ENCODE data around the gene ANKDD1B.

The ANKDD1B gene

GRCh38 chr5:75616371-75616881 lies 5.2 kb downstream of the ANKDD1B start:
- DNase-seq (ENCODE audit: low spot score) = peak; percentile 59

- no peak for DNase-seq (ENCODE audit: low spot score)
Measured at GRCh38 chr5:75616971-75617621, 5.8 kb downstream of the ANKDD1B start.

- no peak for DNase-seq (ENCODE audit: low spot score)
Measured at GRCh38 chr5:75617736-75618352, 6.6 kb downstream of the ANKDD1B start.

- no peak for DNase-seq (ENCODE audit: low spot score)
Measured at GRCh38 chr5:75620184-75620959, 9.1 kb downstream of the ANKDD1B start.

- DNase-seq (ENCODE audit: low spot score) = no peak
Measured at GRCh38 chr5:75622564-75622963, 11.3 kb downstream of the ANKDD1B start.

GRCh38 chr5:75623846-75624245 lies 12.6 kb downstream of the ANKDD1B start:
- no peak for DNase-seq (ENCODE audit: low spot score)

GRCh38 chr5:75626959-75627358 lies 15.7 kb downstream of the ANKDD1B start:
- no peak for DNase-seq (ENCODE audit: low spot score)

GRCh38 chr5:75627801-75628200 lies 16.5 kb downstream of the ANKDD1B start:
- DNase-seq (ENCODE audit: low spot score) = no peak

GRCh38 chr5:75630875-75631274 lies 19.6 kb downstream of the ANKDD1B start:
- no peak for DNase-seq (ENCODE audit: low spot score)

- DNase-seq (ENCODE audit: low spot score) = no peak
Measured at GRCh38 chr5:75632321-75632720, 21.1 kb downstream of the ANKDD1B start.

GRCh38 chr5:75637949-75638348 lies 26.7 kb downstream of the ANKDD1B start:
- DNase-seq (ENCODE audit: low spot score) = no peak

- no peak for DNase-seq (ENCODE audit: low spot score)
Measured at GRCh38 chr5:75639535-75640311, 28.5 kb downstream of the ANKDD1B start.

- DNase-seq (ENCODE audit: low spot score) = no peak
Measured at GRCh38 chr5:75640395-75640794, 29.1 kb downstream of the ANKDD1B start.

- no peak for DNase-seq (ENCODE audit: low spot score)
Measured at GRCh38 chr5:75640826-75641225, 29.6 kb downstream of the ANKDD1B start.

- no peak for DNase-seq (ENCODE audit: low spot score)
Measured at GRCh38 chr5:75648712-75649111, 37.5 kb downstream of the ANKDD1B start.

- no peak for DNase-seq (ENCODE audit: low spot score)
Measured at GRCh38 chr5:75651575-75652238, 40.5 kb downstream of the ANKDD1B start.

- DNase-seq (ENCODE audit: low spot score) = no peak
Measured at GRCh38 chr5:75653521-75653920, 42.3 kb downstream of the ANKDD1B start.

GRCh38 chr5:75654693-75655295 lies 43.5 kb downstream of the ANKDD1B start:
- DNase-seq (ENCODE audit: low spot score) = no peak

GRCh38 chr5:75656311-75657003 lies 45.2 kb downstream of the ANKDD1B start:
- no peak for DNase-seq (ENCODE audit: low spot score)

GRCh38 chr5:75659791-75660450 lies 48.7 kb downstream of the ANKDD1B start:
- no peak for DNase-seq (ENCODE audit: low spot score)
